ENCODE results near the gene DGKH. TPM values are rescaled to one million over a fixed set of nuclear protein-coding genes. Genes with fewer than 3 reads are reported as not detected.
A peak's percentile ranks its signal among the peaks of the same experiment; 100 is the strongest.

The DGKH gene
- 10 to 100 TPM in 1 of 4 donors, 1 to 10 TPM in 3; 3.9 to 12.1 (median 6.5) TPM for total RNA-seq
- 2.0 TPM for polyA plus RNA-seq
- long read RNA-seq, donor 1, partial matches to known transcripts, result 0 of 3 reads
- long read RNA-seq, donor 1, other reads (novel, unspliced or antisense), result 3 of 3 reads
- long read RNA-seq, donor 2, partial matches to known transcripts, result 0 of 1 reads
- long read RNA-seq, donor 2, other reads (novel, unspliced or antisense), result 1 of 1 reads
- long read RNA-seq, donor 3, partial matches to known transcripts, result 0 of 1 reads
- long read RNA-seq, donor 3, other reads (novel, unspliced or antisense), result 1 of 1 reads
- long read RNA-seq, donor 4, result 0 reads

- Histone ChIP-seq H3K4me1 (ENCODE audit: control insufficient read depth, insufficient read depth, low read length) (peaks cover 3% of the 10 kb centered on the region), H3K4me3 (ENCODE audit: low read length) (peak within 1 kb of the TSS; percentile 65), H3K27me3 (ENCODE audit: control insufficient read depth, insufficient read depth) (no peaks in the 10 kb centered on the region), H3K9me3 (ENCODE audit: control insufficient read depth, low read length) (no peaks in the 10 kb centered on the region), H3K27ac (ENCODE audit: low read length) (peak within 1 kb of the TSS; percentile 93)
- DNase-seq (no peak), ATAC-seq (peak; percentile 16 to 44)
- intact Hi-C loops (cut with DNase I), result loop anchor here in 1 of 4 donors (10.0 kb wide), 1 partner anchor 144 kb away; no protein-coding TSS in a partner anchor
- WGBS, result under 1% methylated on average over 32 of the region's 32 CpGs
Measured at GRCh38 chr13:42048342-42048683, at the start of gene DGKH. Gene DGKH (plus strand): TSS chr13:42048648. CDS start chr13:42048774, 126 bp downstream.

DNA sequence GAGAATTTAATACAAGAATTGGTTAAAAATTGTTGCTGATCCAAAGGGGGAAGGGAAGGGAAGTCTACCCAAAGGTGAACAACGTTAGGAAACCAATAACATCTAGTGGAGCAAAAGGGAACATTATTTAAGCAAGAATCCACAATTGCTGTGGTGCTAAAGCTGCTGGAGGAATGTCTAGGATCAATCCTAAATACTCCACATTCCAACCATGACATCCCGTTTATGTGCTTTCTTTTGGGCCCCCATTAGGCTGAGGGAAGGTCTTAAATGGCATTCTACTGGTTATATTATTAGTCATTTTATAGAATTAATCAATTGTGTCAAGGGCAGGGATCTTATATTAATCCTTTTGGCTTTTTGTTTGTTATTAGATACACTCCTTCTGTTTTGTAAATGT is 47.6 kb upstream of the DGKH start:
- H3K27ac ChIP-seq (ENCODE audit: low read length), result no peak overlapping the region
- no peak for ATAC-seq
- no peaks in the 10 kb centered on the region for H3K9me3 ChIP-seq (ENCODE audit: control insufficient read depth, low read length)
- no peaks in the 10 kb centered on the region for H3K4me1 ChIP-seq (ENCODE audit: control insufficient read depth, insufficient read depth, low read length)
- DNase-seq, result no peak
- intact Hi-C loops (cut with DNase I), result no loop called here
- no peak overlapping the region for H3K4me3 ChIP-seq (ENCODE audit: low read length)
- 62% methylated on average over 2 of the region's 2 CpGs for WGBS
- no peaks in the 10 kb centered on the region for H3K27me3 ChIP-seq (ENCODE audit: control insufficient read depth, insufficient read depth)

DNA sequence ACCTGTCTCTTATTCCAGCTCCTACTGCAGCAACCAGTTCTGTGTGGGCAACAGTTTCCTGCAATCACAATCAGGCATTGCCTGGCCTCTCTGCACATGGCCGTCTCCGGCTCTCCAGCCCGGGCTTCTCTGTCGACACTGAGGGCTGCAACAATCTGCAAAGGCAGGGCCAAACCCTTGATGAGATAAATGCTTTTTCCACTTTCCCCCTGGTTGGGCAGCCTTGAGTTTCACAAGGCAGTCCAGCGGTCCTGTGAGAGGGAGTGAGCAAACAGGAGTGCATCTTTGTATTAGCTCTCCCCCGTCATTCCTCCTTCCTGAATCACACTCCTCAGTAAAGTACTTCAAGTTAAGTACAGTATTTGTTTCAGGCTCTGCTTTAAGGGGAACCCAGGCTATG is 46.9 kb upstream of the DGKH start:
- Histone ChIP-seq H3K4me1 (ENCODE audit: control insufficient read depth, insufficient read depth, low read length) (no peaks in the 10 kb centered on the region), H3K4me3 (ENCODE audit: low read length) (no peak overlapping the region), H3K27me3 (ENCODE audit: control insufficient read depth, insufficient read depth) (no peaks in the 10 kb centered on the region), H3K27ac (ENCODE audit: low read length) (no peak overlapping the region), H3K9me3 (ENCODE audit: control insufficient read depth, low read length) (no peaks in the 10 kb centered on the region)
- intact Hi-C loops (cut with DNase I), result no loop called here
- DNase-seq (no peak), ATAC-seq (peak; percentile 28 to 55)
- WGBS, result 20% methylated on average over 6 of the region's 6 CpGs

DNA sequence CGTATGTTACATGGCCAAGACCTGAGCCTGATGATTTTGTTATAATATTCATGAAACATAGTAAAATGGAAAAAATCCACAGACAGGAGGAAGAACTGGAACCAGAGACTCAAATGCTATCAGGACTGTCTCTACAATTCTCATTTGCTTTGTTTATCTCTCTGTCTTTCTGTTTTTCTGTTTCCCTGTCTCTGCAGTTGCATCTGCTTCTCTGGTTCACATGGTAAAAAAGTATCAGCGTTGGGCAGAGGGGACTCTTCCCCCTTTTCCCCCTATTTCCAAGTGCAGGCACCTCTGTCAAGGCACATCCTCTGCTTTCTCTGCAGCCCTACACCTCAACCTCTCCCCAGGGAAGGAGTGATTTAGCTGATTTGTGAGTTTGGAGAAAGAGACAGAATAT is 46.4 kb upstream of the DGKH start:
- Histone ChIP-seq H3K27ac (ENCODE audit: low read length) (no peak overlapping the region), H3K27me3 (ENCODE audit: control insufficient read depth, insufficient read depth) (no peaks in the 10 kb centered on the region), H3K4me1 (ENCODE audit: control insufficient read depth, insufficient read depth, low read length) (no peaks in the 10 kb centered on the region), H3K9me3 (ENCODE audit: control insufficient read depth, low read length) (no peaks in the 10 kb centered on the region), H3K4me3 (ENCODE audit: low read length) (no peak overlapping the region)
- DNase-seq (no peak), ATAC-seq (no peak)
- 69% methylated on average over 2 of the region's 2 CpGs for WGBS
- intact Hi-C loops (cut with DNase I), result no loop called here

DNA sequence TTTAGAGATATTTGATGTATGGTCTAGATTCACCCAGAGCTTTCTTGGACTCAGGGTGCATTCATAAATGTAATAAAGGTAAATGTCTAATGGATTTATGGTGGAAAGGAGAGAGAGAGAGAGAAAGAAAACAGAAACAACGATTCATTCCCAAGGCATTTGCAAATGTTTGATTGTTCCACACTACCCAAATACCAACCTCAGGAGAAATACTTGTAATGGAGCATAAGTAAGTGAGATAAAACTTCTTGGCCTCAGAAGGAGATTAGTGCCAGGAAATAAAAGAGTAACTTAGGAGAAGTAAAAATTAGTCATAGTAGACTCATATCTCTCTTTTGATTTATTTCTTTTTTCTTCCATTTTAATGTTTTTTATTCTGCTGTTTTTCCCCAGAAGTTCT is 40.6 kb upstream of the DGKH start:
- Histone ChIP-seq H3K4me1 (ENCODE audit: control insufficient read depth, insufficient read depth, low read length) (no peaks in the 10 kb centered on the region), H3K27me3 (ENCODE audit: control insufficient read depth, insufficient read depth) (no peaks in the 10 kb centered on the region), H3K27ac (ENCODE audit: low read length) (no peak overlapping the region), H3K4me3 (ENCODE audit: low read length) (no peak overlapping the region), H3K9me3 (ENCODE audit: control insufficient read depth, low read length) (no peaks in the 10 kb centered on the region)
- intact Hi-C loops (cut with DNase I), result no loop called here
- no peak for ATAC-seq
- DNase-seq, result no peak
- WGBS, result 66% methylated on average over 1 of the region's 1 CpG

- WGBS, result 88% methylated on average over 4 of the region's 4 CpGs
- no peak overlapping the region for H3K4me3 ChIP-seq (ENCODE audit: low read length)
- H3K27me3 ChIP-seq (ENCODE audit: control insufficient read depth, insufficient read depth), result no peaks in the 10 kb centered on the region
- ATAC-seq (no peak), DNase-seq (no peak)
- intact Hi-C loops (cut with DNase I), result no loop called here
- no peaks in the 10 kb centered on the region for H3K4me1 ChIP-seq (ENCODE audit: control insufficient read depth, insufficient read depth, low read length)
- H3K27ac ChIP-seq (ENCODE audit: low read length), result no peak overlapping the region
- no peaks in the 10 kb centered on the region for H3K9me3 ChIP-seq (ENCODE audit: control insufficient read depth, low read length)
Measured at GRCh38 chr13:42009057-42009456, 39.4 kb upstream of the DGKH start.

GRCh38 chr13:42011601-42012350 is 36.7 kb upstream of the DGKH start:
- intact Hi-C loops (cut with DNase I), result no loop called here
- Histone ChIP-seq H3K27me3 (ENCODE audit: control insufficient read depth, insufficient read depth) (no peaks in the 10 kb centered on the region), H3K4me3 (ENCODE audit: low read length) (peak overlapping the region; percentile 3), H3K4me1 (ENCODE audit: control insufficient read depth, insufficient read depth, low read length) (no peaks in the 10 kb centered on the region), H3K9me3 (ENCODE audit: control insufficient read depth, low read length) (no peaks in the 10 kb centered on the region), H3K27ac (ENCODE audit: low read length) (no peak overlapping the region)
- DNase-seq (peak in 1 of 3 donors; percentile 47), ATAC-seq (peak in 1 of 2 donors; percentile 47)
- 36% methylated on average over 16 of the region's 16 CpGs for WGBS

DNA sequence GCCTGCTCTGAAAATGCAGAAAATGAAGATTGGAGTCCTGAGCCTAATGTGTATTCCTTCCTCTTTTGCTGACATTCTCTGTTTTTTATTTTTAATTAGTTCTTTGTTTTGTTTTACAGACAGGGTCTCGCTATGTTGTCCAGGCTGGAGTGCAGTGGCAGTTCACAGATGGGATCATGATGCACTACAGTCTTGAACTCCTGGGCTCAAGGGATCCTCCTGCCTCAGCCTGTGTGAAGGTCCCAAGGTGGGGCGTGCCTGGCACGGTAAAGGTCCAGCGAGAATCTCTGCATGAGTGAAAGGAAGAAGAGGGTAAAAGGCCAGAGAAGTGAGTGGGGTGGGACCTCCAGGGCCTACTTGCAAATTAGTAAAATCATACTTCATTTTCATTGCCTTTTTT is 34.3 kb upstream of the DGKH start:
- Histone ChIP-seq H3K4me3 (ENCODE audit: low read length) (no peak overlapping the region), H3K9me3 (ENCODE audit: control insufficient read depth, low read length) (no peaks in the 10 kb centered on the region), H3K4me1 (ENCODE audit: control insufficient read depth, insufficient read depth, low read length) (no peaks in the 10 kb centered on the region), H3K27me3 (ENCODE audit: control insufficient read depth, insufficient read depth) (no peaks in the 10 kb centered on the region), H3K27ac (ENCODE audit: low read length) (no peak overlapping the region)
- 91% methylated on average over 4 of the region's 4 CpGs for WGBS
- ATAC-seq (no peak), DNase-seq (no peak)
- intact Hi-C loops (cut with DNase I), result no loop called here

- no peaks in the 10 kb centered on the region for H3K9me3 ChIP-seq (ENCODE audit: control insufficient read depth, low read length)
- ATAC-seq, result no peak
- WGBS, result 91% methylated on average over 2 of the region's 2 CpGs
Measured at GRCh38 chr13:42017264-42017663, 31.2 kb upstream of the DGKH start.

GRCh38 chr13:42021851-42022250 is 26.6 kb upstream of the DGKH start:
- Histone ChIP-seq H3K4me3 (ENCODE audit: low read length) (no peak overlapping the region), H3K9me3 (ENCODE audit: control insufficient read depth, low read length) (no peaks in the 10 kb centered on the region), H3K4me1 (ENCODE audit: control insufficient read depth, insufficient read depth, low read length) (no peaks in the 10 kb centered on the region), H3K27ac (ENCODE audit: low read length) (no peak overlapping the region), H3K27me3 (ENCODE audit: control insufficient read depth, insufficient read depth) (no peaks in the 10 kb centered on the region)
- ATAC-seq (no peak), DNase-seq (no peak)
- intact Hi-C loops (cut with DNase I), result no loop called here

More at GRCh38 chr13:42017264-42017663, 31.2 kb upstream of the DGKH start:
- intact Hi-C loops (cut with DNase I), result no loop called here
- no peak overlapping the region for H3K4me3 ChIP-seq (ENCODE audit: low read length)
- no peak overlapping the region for H3K27ac ChIP-seq (ENCODE audit: low read length)
- no peaks in the 10 kb centered on the region for H3K4me1 ChIP-seq (ENCODE audit: control insufficient read depth, insufficient read depth, low read length)
- H3K27me3 ChIP-seq (ENCODE audit: control insufficient read depth, insufficient read depth), result no peaks in the 10 kb centered on the region
- DNase-seq, result no peak

DNA sequence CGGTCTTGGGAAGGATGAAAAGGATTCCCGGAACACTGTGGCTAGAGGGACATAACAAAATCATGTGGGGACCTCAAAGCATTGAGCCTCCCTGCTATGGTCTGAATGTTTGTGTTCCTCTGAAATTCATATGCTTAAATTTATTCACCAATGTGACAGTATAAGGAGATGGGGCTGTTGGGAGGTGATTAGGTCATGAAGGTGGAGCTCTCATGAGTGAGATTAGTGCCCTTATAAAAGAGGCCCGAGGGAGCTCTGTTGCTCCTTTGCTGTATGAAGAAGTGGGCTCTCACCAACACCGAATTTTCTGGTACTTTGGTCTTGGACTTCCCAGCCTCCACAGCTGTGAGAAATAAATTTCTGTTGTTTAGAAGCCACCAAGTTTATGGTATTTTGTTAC is 26.1 kb upstream of the DGKH start:
- ATAC-seq (no peak), DNase-seq (no peak)
- 78% methylated on average over 4 of the region's 4 CpGs for WGBS
- Histone ChIP-seq H3K9me3 (ENCODE audit: control insufficient read depth, low read length) (no peaks in the 10 kb centered on the region), H3K4me1 (ENCODE audit: control insufficient read depth, insufficient read depth, low read length) (no peaks in the 10 kb centered on the region), H3K27ac (ENCODE audit: low read length) (no peak overlapping the region), H3K27me3 (ENCODE audit: control insufficient read depth, insufficient read depth) (no peaks in the 10 kb centered on the region), H3K4me3 (ENCODE audit: low read length) (no peak overlapping the region)
- intact Hi-C loops (cut with DNase I), result no loop called here

Measured in right cardiac atrium (tissue), 5 donors.